Activated naive CD8-positive, alpha-beta T cell treated with anti-CD3 and anti-CD28 coated beads, Interleukin-2, amount 10 ng/mL, durations not matched to agents 7 days and 5 days (primary cell): ENCODE results near the gene NMS. TPM values are rescaled to one million over a fixed set of nuclear protein-coding genes. Genes with fewer than 3 reads are reported as not detected.

Experiments
- ATAC-seq: fragments of 150-1000 bp; cut with Tn5 transposase; one replicate; pipeline ENCODE4 v1.10.0; 2021; ENCODE audit warnings: low read depth, moderate library complexity
- POLR2A ChIA-PET: fragments of 350-600 bp; sonication (Branson Sonifier 250); formaldehyde crosslinking; loops from one replicate; lab custom pipeline; 2021; ENCODE audit warnings: antibody characterized with exemption; lab: Charles Lee
- DNase-seq: peaks from one replicate; pipeline ENCODE4 v3.0.0; 2021
- H3K27ac Mint-ChIP-seq: one replicate; pipeline ENCODE4 v1.8.0; 2022; ENCODE audit warnings: mild to moderate bottlenecking, mixed read lengths
- H3K27me3 Mint-ChIP-seq: one replicate; pipeline ENCODE4 v1.8.0; 2022; ENCODE audit warnings: mild to moderate bottlenecking, moderate library complexity, mixed read lengths
- H3K36me3 Mint-ChIP-seq: one replicate; pipeline ENCODE4 v1.8.0; 2021; ENCODE audit warnings: mild to moderate bottlenecking, mixed read lengths
- H3K4me1 Mint-ChIP-seq: one replicate; pipeline ENCODE4 v1.8.0; 2021; ENCODE audit warnings: mixed read lengths
- H3K4me3 Mint-ChIP-seq: one replicate; pipeline ENCODE4 v1.8.0; 2022; ENCODE audit warnings: mild to moderate bottlenecking, moderate library complexity, mixed read lengths
- H3K9me3 Mint-ChIP-seq: one replicate; pipeline ENCODE4 v1.8.0; 2021; ENCODE audit warnings: mixed read lengths
- total RNA-seq, 2 experiments: library from RNA; stranded (reverse); gene quantifications; one replicate each; pipeline ENCODE4 v1.2.3, GENCODE V29; 2021

Gene NMS
- total RNA-seq, 2 experiments from 2014 or later, result not detected

DNA sequence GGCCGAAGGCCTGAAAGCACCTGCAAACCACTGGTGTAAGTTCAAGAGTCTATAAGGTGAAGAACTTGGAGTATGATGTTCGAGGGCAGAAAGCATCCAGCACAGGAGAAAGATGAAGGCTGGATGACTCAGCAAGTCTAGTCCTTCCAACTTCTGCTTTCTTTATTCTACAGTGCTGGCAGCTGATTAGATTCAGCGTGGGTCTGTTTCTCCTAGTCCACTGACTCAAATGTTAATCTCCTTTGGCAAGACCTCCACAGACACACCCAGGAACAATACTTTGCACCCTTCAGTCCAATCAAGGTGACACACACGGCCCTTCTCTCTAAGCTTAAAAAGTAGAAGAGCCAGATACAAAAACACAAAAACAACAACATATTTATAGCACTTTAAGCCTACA, 43.4 kb downstream of the NMS start:
- DNase-seq (no peak), ATAC-seq (no peak)
- Mint-ChIP-seq H3K9me3 (no peaks in the 10 kb centered on the region), H3K27me3 (peaks cover 3% of the 10 kb centered on the region), H3K4me3 (no peak overlapping the region), H3K4me1 (peaks cover 2% of the 10 kb centered on the region), H3K27ac (no peak overlapping the region), H3K36me3 (no peaks in the 10 kb centered on the region)
- POLR2A ChIA-PET, result no interaction called here

DNA sequence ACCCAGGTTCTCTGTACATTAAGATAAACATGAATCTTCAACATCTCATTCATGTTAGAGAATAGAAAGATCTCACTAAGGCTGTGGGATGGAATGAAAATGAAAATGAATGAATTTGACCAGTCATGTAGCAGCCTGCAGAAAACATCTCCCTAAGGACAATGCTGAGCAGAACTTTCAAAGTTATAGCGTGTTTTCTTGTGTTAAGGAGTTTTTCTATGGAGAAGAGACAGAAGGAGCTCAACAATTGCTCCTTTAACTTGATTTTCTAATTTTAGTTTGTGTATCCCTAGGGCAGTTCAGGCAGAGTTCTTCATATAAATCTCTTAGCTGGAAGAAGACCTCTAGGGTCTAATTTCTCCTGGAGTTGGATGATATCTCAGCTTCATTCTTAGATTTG, 47.3 kb downstream of the NMS start:
- no peak overlapping the region for H3K4me3 Mint-ChIP-seq
- POLR2A ChIA-PET, result no interaction called here
- no peaks in the 10 kb centered on the region for H3K27me3 Mint-ChIP-seq
- H3K36me3 Mint-ChIP-seq, result no peaks in the 10 kb centered on the region
- ATAC-seq (no peak), DNase-seq (no peak)
- H3K4me1 Mint-ChIP-seq, result peaks cover 2% of the 10 kb centered on the region
- H3K27ac Mint-ChIP-seq, result no peak overlapping the region
- no peaks in the 10 kb centered on the region for H3K9me3 Mint-ChIP-seq

DNA sequence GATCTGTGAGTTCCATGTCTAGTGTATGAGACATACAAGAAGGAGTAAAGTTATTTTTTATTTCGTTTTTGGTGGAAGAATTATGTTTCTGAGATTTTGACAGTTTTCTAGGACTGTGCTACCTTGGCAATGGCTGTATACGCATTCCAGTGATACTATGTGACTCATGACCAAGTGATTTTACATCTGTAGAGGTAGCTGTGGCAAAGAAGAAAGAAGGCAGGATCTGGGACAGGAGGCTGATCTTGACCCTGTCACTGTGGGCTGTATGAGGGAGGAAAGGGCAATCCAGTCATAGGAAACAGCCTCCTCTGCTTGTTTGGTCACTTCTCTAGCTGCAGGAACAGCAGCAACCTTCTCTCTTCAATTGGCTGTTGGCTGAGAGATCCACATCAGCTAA, 48.5 kb downstream of the NMS start:
- Mint-ChIP-seq H3K27ac (no peak overlapping the region), H3K27me3 (peaks cover 1% of the 10 kb centered on the region), H3K9me3 (no peaks in the 10 kb centered on the region), H3K36me3 (no peaks in the 10 kb centered on the region), H3K4me1 (peaks cover under 1% of the 10 kb centered on the region), H3K4me3 (no peak overlapping the region)
- POLR2A ChIA-PET, result no interaction called here
- no peak for DNase-seq
- no peak for ATAC-seq

DNA sequence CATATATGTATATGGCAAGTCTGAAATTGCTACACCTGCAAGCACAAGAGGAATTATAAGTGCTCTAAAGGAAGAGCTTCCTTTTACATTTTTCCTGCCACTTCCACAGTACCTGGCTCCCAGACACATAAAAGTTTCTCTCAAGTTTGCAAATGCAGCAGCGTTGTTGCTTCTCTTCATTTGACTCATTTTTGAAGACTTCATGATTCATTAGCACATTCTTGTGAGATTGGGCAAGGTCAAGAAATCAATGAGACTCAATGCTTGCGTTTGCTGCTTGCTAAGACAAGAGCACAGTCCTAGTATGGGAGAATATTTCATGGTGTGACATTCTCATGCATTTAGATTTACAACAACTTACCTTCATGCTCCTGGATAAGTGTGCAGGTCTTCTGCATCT, 49.9 kb downstream of the NMS start:
- Mint-ChIP-seq H3K36me3 (no peaks in the 10 kb centered on the region), H3K27ac (no peak overlapping the region), H3K4me1 (no peaks in the 10 kb centered on the region), H3K4me3 (no peak overlapping the region), H3K27me3 (peaks cover 1% of the 10 kb centered on the region), H3K9me3 (no peaks in the 10 kb centered on the region)
- no peak for DNase-seq
- POLR2A ChIA-PET, result no interaction called here
- no peak for ATAC-seq

DNA sequence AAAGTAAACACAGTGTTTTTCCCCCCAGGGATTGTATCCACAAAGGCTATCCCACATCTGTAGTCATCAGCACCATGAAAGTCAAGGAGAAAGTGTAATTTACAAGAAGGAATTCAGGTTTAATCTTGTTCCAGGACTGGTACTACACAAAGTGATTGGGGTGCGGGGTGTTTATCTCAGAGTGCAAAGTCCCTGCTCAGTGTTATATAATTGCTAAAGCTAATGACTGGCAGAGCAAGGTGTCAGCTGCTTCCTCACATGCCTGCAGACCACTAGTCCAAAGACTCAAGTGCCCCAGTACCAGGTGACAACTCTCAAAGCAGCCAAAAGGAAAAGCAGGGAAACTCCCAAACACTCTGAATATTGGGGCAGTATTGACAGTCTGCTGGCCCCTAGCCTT, 52.1 kb downstream of the NMS start:
- no peak overlapping the region for H3K27ac Mint-ChIP-seq
- no peak for DNase-seq
- no peak for ATAC-seq
- H3K9me3 Mint-ChIP-seq, result no peaks in the 10 kb centered on the region
- no peaks in the 10 kb centered on the region for H3K36me3 Mint-ChIP-seq
- no peaks in the 10 kb centered on the region for H3K4me1 Mint-ChIP-seq
- H3K4me3 Mint-ChIP-seq, result no peak overlapping the region
- POLR2A ChIA-PET, result no interaction called here
- H3K27me3 Mint-ChIP-seq, result peaks cover 1% of the 10 kb centered on the region

DNA sequence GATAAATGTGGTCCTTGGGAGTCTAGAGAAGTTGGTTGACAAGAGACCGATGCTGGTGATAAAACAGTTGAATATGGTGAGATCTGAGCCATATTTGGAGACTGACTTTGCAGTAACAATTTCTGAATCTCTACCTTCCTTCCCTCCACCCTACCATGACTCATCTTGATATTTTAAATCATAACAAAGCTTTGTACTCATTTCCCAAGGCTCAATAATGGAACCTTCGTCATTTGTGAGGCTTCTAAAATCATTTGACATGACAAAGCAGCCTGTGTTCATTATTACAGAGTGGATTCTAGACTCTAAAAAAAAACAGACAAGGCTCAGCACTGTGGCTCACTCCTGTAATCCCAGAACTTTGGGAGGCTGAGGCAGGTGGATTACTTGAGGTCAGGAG, 54.0 kb downstream of the NMS start:
- no peak for ATAC-seq
- POLR2A ChIA-PET, result no interaction called here
- Mint-ChIP-seq H3K9me3 (no peaks in the 10 kb centered on the region), H3K4me3 (no peak overlapping the region), H3K4me1 (no peaks in the 10 kb centered on the region), H3K27me3 (peaks cover 1% of the 10 kb centered on the region), H3K27ac (no peak overlapping the region), H3K36me3 (no peaks in the 10 kb centered on the region)
- no peak for DNase-seq

DNA sequence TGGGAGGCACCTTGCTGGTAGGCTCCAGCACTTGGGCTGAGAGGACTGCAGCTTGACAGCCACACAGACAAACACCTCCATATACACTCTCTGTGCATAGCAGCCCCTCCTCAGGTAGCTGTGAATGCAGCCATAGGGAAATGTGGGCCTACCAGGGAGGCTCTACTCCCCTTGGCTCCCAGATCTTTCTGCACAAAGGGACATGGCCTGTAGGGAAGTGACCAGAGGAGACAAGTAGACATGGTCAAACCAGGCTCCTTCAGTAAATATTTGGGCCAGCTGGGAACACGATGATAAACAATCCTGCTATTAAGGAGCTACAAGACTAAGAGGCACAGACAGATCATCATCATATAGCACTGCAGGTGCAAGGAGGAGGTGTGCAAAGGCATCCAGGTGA, 56.6 kb downstream of the NMS start:
- DNase-seq (no peak), ATAC-seq (no peak)
- Mint-ChIP-seq H3K27ac (no peak overlapping the region), H3K27me3 (peaks cover 1% of the 10 kb centered on the region), H3K36me3 (no peaks in the 10 kb centered on the region), H3K4me3 (no peak overlapping the region), H3K9me3 (no peaks in the 10 kb centered on the region), H3K4me1 (peaks cover 5% of the 10 kb centered on the region)
- POLR2A ChIA-PET, result no interaction called here

DNA sequence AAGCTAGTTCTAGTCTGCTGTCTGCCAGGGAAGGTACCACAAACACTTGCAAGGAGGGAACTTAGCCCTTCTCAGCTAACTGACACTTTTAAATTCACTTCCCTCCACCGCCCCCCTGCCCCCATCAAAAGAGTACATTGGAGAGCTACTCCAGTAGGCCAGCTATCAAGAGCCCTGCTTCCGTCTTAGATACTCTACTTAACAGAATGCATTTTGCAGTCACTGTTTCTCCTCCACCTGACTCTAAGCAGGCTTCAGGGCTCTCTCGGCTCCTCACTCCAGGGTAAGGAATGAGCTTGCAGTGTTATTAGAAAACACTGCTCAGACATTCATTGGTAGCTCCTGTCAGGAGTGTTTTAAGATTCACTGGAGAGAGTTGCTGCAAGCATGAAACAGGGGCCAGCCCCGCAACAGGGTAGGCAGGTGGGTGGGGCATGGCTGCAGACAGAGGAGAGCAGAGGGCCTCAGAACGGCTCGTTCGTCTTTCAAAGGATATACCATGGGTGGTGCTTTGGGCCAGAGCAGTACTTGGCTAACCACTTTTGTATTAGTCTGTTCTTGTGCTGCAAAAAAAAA, 57.2 kb downstream of the NMS start:
- H3K36me3 Mint-ChIP-seq, result no peaks in the 10 kb centered on the region
- H3K4me3 Mint-ChIP-seq, result no peak overlapping the region
- H3K4me1 Mint-ChIP-seq, result peaks cover 5% of the 10 kb centered on the region
- DNase-seq, result no peak
- ATAC-seq, result no peak
- H3K27ac Mint-ChIP-seq, result no peak overlapping the region
- H3K9me3 Mint-ChIP-seq, result no peaks in the 10 kb centered on the region
- peaks cover 1% of the 10 kb centered on the region for H3K27me3 Mint-ChIP-seq
- POLR2A ChIA-PET, result no interaction called here

DNA sequence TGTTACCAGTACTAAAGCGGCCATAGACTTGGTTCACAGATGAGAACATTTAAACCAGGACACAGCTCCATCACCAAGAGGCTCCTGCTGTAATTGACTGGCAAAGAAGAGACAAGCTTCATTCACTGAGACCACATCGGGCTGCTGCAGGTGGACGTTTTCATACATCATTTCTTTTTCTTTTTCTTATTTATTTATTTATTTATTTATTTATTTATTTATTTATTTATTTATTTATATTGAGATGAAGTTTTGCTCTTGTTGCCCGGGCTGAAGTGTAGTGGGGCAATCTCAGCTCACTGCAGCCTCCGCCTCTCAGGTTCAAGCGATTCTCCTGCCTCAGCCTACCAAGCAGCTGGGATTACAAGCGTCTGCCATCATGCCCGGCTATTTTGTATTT, 58.9 kb downstream of the NMS start:
- H3K36me3 Mint-ChIP-seq, result no peaks in the 10 kb centered on the region
- no peak for ATAC-seq
- H3K4me3 Mint-ChIP-seq, result no peak overlapping the region
- H3K9me3 Mint-ChIP-seq, result peaks cover 5% of the 10 kb centered on the region
- peaks cover 5% of the 10 kb centered on the region for H3K4me1 Mint-ChIP-seq
- POLR2A ChIA-PET, result no interaction called here
- no peak overlapping the region for H3K27ac Mint-ChIP-seq
- no peak for DNase-seq
- no peaks in the 10 kb centered on the region for H3K27me3 Mint-ChIP-seq

DNA sequence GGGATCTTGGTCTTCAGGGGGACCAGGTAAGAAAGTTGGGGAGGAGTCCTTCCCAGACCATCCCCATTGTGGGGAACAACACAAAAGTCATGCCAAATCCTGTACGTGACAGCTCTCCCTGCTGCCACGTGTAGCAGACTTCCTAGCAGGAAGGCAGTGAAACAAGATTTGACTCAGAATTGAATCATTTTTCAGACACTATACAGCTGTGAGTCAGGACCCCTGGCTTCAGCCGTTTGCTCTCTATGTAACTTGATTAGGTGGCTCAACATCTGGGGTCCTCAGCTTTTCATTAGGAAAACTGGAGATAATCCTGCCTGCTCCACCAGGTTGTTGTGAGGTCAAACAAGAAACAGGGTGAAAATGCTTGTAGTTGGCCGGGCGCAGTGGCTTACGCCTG, 59.6 kb downstream of the NMS start:
- no peaks in the 10 kb centered on the region for H3K27me3 Mint-ChIP-seq

More for the DNA sequence above, 59.6 kb downstream of the NMS start:
- H3K36me3 Mint-ChIP-seq, result no peaks in the 10 kb centered on the region
- DNase-seq, result no peak
- POLR2A ChIA-PET, result no interaction called here
- peaks cover 5% of the 10 kb centered on the region for H3K9me3 Mint-ChIP-seq
- ATAC-seq, result no peak
- H3K4me3 Mint-ChIP-seq, result no peak overlapping the region
- H3K4me1 Mint-ChIP-seq, result peaks cover 5% of the 10 kb centered on the region
- H3K27ac Mint-ChIP-seq, result no peak overlapping the region

Other genes starting within 250 kb of the NMS start
- under 1 TPM; 0.08 to 0.09 TPM for gene LONRF2, start 148.0 kb upstream of the NMS start, total RNA-seq
- 1 to 10 TPM; 5.5 to 6.4 TPM for gene CHST10, start 52.8 kb upstream of the NMS start, total RNA-seq
- gene PDCL3, start 92.5 kb downstream of the NMS start, total RNA-seq, result 10 to 100 TPM; 22.0 to 24.4 TPM